ENCODE data around the gene CCDC149. TPM values are rescaled to one million over a fixed set of nuclear protein-coding genes. Genes with fewer than 3 reads are reported as not detected.

The CCDC149 gene
- total and polyA plus RNA-seq, 2 of the 8 experiments (the other 6 are each of a cell fraction or from before 2014, with no cell fraction given) = 2.2 to 5.6 TPM

DNA sequence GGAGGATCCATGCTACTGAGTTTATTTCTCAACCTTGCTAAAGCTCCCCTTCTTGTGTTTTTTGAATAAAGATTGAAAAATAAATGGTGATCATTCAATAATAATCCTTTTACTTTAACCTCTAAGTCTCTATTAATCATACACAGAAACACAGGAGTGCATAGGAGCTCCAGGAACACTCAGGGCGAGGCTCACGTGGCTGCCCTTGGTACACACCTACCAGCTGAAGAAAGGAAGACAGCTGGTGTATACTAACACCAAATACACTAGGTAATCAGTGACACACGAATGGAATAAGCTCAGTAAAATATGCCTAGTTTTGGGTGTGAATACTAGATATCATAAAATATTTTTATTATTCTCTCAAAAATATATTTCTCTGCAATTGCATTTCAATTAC lies 26.2 kb downstream of the CCDC149 start (continued):
- TF ChIP-seq TAF7 (optimal IDR thresholded peaks at IDR 0.05; ENCODE audit: borderline replicate concordance, low read depth, low read length) = no peak
